Lower leg skin (tissue), 3 donors: ENCODE results near the gene WDTC1.
"Not testable (repeated sequence)": the region's sequence is repeated elsewhere in the genome, so short reads cannot be mapped to it uniquely, and the experiment has no call there.

Experiments
- POLR2A ChIP-seq, 2 donors: fragments of 450-650 bp; IDR thresholded peaks; one replicate each; pipeline ENCODE4 v1.6.1; 2016 to 2017; ENCODE audit warnings: antibody characterized with exemption in 2 of 2, mild to moderate bottlenecking in 1 of 2, moderate library complexity in 1 of 2
- TF ChIP-seq, protein P1 (sequence below), 3 donors: fragments of 450-650 bp; IDR thresholded peaks; one replicate each; pipeline ENCODE4 v1.5.1; 2016; ENCODE audit warnings: antibody characterized with exemption in 3 of 3, mild to moderate bottlenecking in 3 of 3, moderate library complexity in 2 of 3

DNA sequence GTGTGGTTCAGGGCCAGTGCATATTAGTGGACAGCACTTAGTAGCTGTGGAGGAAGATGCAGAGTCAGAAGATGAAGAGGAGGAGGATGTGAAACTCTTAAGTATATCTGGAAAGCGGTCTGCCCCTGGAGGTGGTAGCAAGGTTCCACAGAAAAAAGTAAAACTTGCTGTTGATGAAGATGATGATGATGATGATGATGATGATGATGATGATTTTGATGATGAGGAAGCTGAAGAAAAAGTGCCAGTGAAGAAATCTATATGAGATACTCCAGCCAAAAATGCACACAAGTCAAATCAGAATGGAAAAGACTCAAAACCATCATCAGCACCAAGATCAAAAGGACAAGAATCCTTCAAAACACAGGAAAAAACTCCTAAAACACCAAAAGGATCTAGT, 27.2 kb upstream of the WDTC1 start:
- TF ChIP-seq, protein P1, sequence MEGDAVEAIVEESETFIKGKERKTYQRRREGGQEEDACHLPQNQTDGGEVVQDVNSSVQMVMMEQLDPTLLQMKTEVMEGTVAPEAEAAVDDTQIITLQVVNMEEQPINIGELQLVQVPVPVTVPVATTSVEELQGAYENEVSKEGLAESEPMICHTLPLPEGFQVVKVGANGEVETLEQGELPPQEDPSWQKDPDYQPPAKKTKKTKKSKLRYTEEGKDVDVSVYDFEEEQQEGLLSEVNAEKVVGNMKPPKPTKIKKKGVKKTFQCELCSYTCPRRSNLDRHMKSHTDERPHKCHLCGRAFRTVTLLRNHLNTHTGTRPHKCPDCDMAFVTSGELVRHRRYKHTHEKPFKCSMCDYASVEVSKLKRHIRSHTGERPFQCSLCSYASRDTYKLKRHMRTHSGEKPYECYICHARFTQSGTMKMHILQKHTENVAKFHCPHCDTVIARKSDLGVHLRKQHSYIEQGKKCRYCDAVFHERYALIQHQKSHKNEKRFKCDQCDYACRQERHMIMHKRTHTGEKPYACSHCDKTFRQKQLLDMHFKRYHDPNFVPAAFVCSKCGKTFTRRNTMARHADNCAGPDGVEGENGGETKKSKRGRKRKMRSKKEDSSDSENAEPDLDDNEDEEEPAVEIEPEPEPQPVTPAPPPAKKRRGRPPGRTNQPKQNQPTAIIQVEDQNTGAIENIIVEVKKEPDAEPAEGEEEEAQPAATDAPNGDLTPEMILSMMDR (IDR thresholded peaks at IDR 0.05), result not testable (repeated sequence)
- not testable (repeated sequence) for TF ChIP-seq POLR2A (IDR thresholded peaks at IDR 0.05)
